NCI-H128 (cell line): Measurements from ENCODE around the gene CDK10.
"Not testable (repeated sequence)": the region's sequence is repeated elsewhere in the genome, so short reads cannot be mapped to it uniquely, and the experiment has no call there.

Experiments used
- DNase-seq: peaks from one replicate; lab custom pipeline; 2025; ENCODE audit not compliant: unreplicated experiment; lab: John Stamatoyannopoulos, UW

CDK10 gene

DNA sequence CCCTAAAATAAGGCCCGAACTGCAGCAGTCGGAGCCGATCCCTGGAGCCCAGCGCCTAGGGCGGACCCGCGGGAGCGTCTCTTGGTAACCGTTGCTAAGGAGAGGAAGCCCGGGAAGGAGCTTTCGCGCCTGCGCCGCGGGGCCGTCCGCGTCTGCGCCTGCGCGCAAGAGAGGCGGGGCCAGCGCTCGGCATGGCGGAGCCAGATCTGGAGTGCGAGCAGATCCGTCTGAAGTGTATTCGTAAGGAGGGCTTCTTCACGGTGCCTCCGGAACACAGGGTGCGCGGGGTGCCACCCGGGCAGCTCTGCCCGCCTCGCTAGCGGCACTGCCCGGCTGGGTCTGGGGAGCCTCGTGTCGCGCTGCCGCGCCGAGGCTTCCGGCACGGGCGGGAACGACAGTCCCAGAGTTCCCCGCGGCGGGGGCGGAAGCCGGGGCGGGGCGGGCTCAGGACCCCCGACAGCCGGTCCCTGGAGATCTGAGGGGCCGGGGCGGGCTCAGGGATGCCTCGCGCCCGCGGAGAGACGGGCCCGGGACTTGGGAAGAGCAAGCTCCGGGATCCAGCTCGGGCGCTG is at the start of gene CDK10:
Gene CDK10, plus strand, starts transcription at position 170 of the 572 bp plus-strand sequence. Its CDS starts 22 bp downstream, at position 192.
- DNase-seq: peak; percentile 80

DNA sequence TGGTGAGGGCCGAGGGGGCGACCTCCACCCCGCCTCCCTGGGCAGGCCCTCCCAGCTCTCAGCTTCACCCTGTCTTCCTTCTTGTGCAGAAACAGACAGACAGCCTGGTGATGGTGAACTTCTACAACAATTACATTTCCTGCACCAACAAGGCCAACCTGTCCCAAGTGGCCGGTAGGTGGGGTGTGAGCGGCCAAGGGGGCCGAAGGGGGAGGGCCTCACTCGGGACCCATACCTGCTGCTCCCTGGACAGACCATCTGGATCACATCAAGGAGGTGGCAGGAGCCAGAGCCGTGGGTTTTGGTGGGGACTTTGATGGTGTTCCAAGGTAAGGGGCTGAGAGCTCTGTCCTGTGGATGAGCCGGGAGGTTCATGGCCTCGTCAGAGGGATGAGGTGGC is 49.1 kb upstream of the CDK10 start:
- DNase-seq: no peak

DNA sequence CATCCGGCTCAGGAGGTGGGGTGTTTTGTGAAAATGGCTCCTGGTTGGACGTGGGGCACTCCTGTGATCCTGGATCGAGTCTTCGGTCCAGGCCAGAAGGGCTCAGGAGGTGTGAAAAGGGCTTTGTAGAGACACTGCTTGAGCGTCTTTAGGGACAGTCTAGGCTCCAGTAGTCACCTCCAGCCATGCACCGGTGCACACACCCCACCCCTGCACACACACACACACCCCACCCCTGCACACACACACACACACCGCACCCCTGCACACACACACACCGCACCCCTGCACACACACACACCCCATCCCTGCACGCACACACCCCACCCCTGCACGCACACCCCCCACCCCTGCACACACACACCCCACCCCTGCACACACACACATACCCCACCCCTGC is 48.0 kb upstream of the CDK10 start:
- no peak for DNase-seq

DNA sequence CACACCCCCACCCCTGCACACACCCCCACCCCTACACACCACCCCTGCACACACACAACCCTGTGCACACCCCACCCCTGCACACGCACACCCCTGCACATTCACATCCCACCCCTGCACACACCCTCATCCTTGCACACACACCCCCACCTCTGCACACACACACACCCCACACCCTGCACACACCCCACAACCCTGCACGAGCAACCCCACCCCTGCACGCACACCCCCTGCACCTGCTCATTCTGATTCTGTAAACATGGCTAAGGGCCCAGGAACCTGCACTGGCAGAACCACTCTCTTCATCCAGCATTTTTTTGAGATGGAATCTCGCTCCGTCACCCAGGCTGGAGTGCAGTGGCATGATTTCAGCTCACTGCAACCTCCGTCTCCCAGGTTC is 47.1 kb upstream of the CDK10 start:
- DNase-seq: no peak

DNA sequence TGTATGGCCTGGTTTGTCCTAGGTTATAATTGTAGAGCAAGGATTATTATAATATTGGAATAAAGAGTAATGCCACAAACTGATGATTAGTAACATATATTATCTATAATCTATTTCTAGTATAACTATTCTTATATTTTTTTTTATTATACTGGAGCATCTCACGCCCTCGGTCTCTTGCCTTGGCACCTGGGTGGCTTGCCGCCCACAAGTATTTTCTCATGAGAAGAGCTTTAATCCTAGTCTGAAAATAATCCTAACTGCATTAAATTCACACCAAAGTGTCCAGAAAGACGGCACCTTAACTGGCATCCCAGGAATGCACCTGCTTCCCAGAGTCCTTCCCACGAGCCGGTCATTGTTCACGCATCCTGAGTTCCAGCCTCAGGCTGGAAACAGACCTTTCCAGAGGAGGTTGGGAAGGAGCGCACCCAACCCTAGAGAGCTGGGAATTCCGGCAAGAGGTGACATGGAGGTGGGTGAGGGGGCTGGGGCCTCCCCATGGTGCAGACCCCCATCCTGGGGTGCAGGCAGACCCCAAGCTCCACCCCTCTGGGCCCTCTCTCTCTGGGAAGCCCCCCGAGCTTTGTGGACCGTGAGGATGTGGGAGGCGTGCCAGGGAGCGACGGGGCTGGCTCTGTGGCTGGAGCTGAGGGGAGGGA is 44.9 kb upstream of the CDK10 start:
- no peak for DNase-seq

- no peak for DNase-seq
These were observed 43.9 kb upstream of the CDK10 start for GRCh38 chr16:89642574-89642973.

GRCh38 chr16:89643769-89644300 is 42.7 kb upstream of the CDK10 start:
- DNase-seq: no peak

DNA sequence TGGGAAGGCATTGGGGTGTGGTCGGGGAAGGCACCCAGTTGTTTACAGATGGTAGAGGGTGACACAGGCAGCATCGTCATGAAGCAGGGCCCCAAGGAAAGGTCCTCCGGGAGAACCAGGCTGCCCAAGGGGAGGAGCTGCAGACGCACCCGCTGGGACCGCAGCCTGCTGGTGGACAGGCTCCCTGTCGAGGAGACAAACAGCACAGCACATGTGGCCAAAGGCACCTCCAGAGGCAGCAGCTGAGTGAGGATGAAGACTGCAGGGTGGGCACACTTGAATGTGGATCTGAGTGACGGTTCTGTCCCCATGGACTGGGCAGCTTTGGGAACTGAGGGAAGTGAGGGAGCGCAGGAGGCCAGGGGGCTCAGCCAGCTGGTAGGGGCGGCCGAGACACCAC is 41.4 kb upstream of the CDK10 start:
- no peak for DNase-seq

- DNase-seq: no peak
These were observed 40.2 kb upstream of the CDK10 start for GRCh38 chr16:89646270-89646669.

DNA sequence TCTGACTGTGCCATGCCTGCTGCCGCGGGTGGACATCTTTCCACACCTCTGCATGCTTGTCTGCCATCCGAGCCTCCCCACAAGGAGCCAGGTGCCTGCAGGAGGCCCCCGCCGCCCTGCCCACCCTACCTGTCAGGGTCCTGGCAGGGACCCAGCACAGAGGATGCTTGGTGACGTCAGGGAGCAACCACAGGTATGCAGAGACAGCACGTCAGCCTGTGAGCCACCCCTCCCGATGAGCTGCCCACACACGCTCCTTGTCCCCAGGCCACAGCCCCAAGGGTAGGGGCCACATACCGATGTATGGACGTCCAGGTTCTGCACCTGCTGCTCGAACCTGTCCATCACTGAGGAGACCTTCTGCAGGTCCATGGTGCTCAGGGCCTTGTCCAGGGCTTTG is 39.6 kb upstream of the CDK10 start:
- DNase-seq: no peak

GRCh38 chr16:89651584-89651983 is 34.9 kb upstream of the CDK10 start:
- no peak for DNase-seq

DNA sequence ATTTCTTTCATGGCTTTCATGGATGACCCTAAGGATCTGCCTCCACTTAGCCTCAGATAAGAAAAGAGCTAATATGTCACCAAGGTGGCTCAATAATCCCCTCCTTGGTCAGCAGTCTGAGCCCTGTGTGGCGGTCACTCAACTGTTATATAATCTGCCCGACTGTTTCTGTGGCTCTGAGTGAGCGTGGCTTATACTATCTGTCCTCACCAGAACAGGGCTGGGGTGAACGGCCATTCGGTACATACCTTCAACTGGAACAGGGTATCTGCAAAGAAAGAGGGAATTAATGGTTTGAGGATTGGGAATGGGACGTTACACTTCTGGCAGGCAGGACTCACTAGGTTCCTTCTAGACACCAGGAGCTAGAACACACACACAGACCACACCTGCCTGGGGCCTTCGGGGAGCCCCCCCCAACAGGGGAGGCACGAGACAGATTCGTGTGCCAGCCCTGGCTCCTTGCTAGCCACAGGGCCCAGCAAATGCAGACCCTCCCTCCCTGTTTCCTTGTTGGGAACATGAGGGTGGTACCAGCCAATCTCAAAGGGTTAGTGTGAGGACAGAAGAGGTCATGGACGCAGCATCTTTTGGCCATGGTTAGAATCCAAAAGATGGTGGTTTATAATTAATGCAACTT is 32.7 kb upstream of the CDK10 start:
- no peak for DNase-seq

DNA sequence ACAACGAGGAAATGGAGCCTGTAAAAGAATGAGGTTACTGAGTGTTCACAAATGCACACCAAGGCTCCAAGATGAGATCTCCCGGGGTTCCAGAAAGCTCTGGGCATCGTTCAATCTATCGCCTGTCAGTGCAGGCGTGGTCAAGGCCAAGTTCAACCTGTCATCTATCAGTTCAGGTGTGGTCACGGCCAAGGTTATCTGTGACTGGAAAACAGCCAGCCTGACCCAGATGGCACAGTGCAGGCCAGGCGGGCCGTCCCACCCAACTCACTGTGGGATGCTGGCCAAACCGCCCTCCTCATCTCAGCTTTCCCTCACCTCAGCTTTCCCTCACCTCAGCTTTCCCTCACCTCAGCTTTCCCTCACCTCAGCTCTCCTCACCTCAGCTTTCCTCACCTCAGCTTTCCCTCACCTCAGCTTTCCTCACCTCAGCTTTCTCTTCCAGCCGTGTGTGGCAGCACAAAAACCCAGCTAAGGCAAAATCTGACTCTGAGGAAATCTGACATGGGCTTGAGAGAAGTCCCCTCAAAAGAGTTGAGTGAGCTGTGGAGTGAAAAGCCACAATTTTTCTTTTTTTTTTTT is 31.3 kb upstream of the CDK10 start:
- no peak for DNase-seq

DNA sequence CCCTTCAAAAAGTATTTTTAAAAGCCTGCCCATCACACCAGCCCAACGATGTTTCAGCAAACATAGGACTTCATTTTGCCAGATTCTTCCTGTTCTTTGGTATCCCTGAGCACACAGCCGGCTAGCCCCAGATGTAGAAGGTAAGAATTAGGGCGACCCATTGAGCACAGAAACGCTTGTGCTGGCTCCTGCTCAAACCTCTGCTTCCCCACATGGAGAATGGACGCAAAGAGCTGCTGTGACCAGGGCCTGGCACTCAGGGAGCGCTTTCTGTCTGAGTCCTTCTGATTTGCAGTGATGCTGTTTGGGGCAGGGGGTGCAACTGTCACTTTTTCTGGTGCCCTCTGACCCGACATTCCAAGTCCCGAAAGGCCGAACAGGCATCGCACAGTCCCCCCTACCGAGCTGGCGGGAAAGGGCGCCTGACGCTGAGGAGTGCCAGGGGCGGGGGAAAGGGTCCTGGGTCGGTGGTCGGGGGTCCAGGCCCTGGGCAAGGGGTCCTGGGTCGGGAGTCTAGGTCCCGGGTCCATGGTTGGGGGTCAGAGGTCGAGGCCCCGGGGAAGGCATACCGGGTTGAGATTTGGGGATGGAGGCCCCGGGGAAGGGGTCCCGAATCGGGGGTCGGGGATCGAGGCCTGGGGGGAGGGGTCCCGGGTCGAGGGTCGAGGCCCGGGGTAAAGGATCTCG is 29.9 kb upstream of the CDK10 start:
- DNase-seq: no peak

GRCh38 chr16:89657442-89658220 is 28.9 kb upstream of the CDK10 start, which contains the start of the genes CHMP1A and SPATA33:
Gene CHMP1A, minus strand, starts transcription at chr16:89657708. Its CDS starts 120 bp downstream, at chr16:89657588.
Gene SPATA33, plus strand, starts transcription at chr16:89657836. Its CDS starts 76 bp downstream, at chr16:89657912.
- DNase-seq: peak; percentile 55

- no peak for DNase-seq
These were observed 28.1 kb upstream of the CDK10 start for GRCh38 chr16:89658221-89658879.

GRCh38 chr16:89660146-89660545 is 26.3 kb upstream of the CDK10 start:
- DNase-seq: no peak

DNA sequence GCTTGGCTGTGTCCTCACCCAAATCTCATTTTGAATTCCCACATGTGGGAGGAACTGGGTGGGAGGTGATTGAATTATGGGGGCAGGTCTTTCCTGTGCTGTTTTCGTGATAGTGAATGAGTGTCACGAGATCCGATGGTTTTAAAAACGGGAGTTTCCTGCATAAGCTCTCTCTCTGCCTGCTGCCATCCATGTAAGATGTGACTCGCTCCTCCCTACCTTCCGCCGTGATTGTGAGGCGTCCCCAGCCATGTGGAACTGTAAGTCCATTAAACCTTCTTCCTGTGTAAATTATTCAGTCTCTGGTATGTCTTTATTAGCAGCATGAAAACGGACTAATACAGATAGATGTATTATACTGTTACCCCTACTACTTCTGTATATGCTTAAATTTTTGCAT is 25.3 kb upstream of the CDK10 start:
- DNase-seq: no peak

DNA sequence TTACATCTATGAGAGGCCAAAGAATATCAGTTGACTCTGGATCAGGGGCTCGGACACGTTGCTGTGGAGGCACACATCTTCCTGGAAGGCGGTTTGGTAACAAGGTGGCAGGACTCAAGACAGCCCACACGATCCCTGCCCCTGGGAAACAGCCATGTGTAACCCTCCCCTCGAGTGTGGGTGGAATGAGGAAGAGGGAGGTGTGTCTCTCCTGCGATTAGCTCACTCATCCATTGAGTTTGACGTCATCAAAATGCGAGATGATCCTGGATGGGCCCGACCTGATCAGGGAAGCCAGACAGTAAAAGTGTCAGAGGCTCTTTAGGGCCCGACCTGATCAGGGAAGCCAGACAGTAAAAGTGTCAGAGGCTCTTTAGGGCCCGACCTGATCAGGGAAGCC is 22.3 kb upstream of the CDK10 start:
- not testable (repeated sequence) for DNase-seq

GRCh38 chr16:89667000-89667399 is 19.5 kb upstream of the CDK10 start:
- not testable (repeated sequence) for DNase-seq
